ENCODE data around the gene AQP4.

Gene AQP4

DNA sequence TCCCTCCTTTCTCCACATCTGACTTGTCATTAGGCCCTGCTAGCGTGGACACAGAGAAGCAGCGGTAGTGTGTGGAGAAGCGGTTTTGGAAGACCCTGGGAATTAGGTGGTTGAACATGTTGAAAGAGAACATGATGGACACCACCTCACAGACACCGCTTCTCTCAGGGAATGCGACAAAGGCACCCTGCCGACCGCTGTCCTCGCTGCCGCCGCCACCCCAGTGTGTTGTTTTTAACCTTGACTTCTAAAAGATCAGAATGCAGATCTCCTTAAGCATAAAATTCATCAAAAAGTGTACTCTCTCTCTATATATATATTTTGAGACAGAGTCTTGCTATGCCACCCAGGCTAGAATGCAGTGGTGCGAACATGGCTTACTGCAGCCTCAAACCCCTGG lies 33.2 kb downstream of the AQP4 start:
- no peak for DNase-seq

- no peak for DNase-seq
These were observed 37.9 kb downstream of the AQP4 start for GRCh38 chr18:26827581-26827980.

GRCh38 chr18:26826656-26827235 lies 38.8 kb downstream of the AQP4 start:
- no peak for DNase-seq

- DNase-seq, result no peak
These were observed 44.3 kb downstream of the AQP4 start for GRCh38 chr18:26821181-26821580.

GRCh38 chr18:26819046-26819445 lies 46.5 kb downstream of the AQP4 start:
- DNase-seq, result no peak

GRCh38 chr18:26818461-26818860 lies 47.0 kb downstream of the AQP4 start:
- no peak for DNase-seq

DNA sequence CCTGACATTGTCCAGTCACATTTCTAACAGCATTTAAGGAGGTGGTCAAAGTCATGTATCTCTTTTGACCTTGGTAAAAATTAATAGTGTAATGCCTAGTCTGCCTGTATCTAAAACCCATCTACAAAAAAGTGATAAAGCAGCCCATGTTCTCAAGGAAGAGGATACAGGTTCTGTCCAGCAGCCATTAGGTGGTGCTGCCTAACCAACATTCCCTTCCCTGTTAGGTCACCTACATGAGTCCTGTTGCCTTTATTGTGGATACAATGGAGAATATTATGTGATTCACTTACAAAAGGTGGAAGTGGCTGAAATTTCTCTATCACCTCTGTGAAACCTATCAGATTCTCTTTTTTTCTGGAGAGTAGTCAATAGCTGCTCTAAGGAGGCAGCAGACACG lies 52.5 kb downstream of the AQP4 start:
- DNase-seq, result no peak

DNA sequence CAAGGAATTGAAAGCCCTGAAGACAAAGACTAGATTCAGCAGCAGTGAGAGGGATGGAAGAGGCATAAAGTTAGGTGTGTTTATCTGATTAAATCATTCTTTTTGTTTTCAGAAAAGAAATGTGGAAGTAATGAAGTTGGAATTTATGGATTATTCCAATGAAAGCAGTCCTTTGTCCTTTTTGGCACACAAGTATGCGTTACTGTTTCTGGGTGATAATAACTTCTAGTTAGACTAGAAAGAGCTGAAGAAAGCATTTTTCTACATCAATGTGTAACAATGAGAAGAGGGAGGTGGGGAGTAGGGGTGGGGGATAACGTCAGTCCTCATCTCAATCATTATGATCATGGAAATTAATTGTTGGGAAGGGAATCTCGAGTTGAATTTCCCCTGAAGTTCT lies 53.0 kb downstream of the AQP4 start:
- no peak for DNase-seq

- DNase-seq, result no peak
These were observed 56.2 kb downstream of the AQP4 start for GRCh38 chr18:26809346-26809745.

DNA sequence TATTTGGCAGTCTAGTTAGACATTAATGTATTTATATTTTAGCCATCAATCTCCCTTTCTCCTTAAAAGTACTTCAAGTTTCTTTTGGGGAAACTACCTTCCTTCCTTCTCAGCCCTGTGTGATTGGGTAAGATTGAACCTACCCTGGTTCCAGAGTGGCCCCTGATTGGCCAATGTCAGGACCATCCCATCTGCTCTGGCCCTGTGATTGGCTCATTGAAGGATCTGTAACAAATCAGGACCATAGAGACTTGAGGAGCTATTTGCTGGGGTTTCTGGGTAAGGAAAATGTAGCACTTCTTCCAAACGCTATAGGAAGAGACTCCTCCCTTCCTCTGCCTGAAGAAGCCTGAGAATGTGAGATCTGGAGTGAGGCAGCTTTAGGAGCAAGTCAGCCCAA lies 59.3 kb downstream of the AQP4 start:
- DNase-seq, result no peak

DNA sequence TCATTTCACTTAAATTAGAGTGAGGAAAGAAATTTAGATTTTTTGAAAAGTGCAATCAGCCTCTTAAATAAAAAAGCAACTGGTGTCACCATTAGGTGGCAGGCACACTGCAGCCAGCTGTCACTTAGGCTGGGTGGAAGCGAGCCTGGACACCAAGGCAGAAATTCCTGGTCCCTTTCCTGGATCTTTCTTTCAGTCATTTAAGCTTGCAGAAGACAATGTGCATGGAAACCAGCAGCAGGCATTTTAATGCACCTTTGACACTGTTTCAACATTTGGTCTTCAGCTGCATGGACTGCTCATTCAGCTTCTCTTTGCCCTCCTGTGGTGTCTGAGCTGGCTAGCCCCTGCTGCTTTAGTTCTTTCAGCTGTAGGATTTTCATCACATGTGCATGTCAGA lies 61.0 kb downstream of the AQP4 start:
- no peak for DNase-seq

DNA sequence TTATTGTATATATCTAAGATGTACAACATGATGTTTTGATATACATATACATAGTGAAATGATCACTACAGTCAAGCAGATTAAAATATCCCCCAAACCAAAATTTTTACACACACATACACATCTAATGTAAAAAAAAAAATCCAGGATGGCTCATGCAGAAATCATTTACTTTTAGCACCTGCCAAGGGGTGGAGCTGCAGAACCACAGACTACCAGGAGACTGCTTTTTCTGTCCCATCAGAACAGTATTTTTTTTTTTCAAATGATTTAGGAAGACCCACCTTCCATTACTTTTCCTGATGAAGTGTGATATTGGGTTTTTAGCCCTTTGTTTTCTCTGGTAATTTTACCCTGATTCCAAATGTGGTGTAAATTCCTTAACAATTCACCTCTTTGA lies 61.9 kb downstream of the AQP4 start:
- no peak for DNase-seq

GRCh38 chr18:26802330-26803200 lies 62.9 kb downstream of the AQP4 start:
- DNase-seq, result no peak
